ENCODE results near the gene CDH5. TPM values are rescaled to one million over a fixed set of nuclear protein-coding genes. Genes with fewer than 3 reads are reported as not detected.
"Not testable (repeated sequence)": the region's sequence is repeated elsewhere in the genome, so short reads cannot be mapped to it uniquely, and the experiment has no call there.

CDH5 gene
- total RNA-seq, 1 donor from 2014 or later, result not detected

DNA sequence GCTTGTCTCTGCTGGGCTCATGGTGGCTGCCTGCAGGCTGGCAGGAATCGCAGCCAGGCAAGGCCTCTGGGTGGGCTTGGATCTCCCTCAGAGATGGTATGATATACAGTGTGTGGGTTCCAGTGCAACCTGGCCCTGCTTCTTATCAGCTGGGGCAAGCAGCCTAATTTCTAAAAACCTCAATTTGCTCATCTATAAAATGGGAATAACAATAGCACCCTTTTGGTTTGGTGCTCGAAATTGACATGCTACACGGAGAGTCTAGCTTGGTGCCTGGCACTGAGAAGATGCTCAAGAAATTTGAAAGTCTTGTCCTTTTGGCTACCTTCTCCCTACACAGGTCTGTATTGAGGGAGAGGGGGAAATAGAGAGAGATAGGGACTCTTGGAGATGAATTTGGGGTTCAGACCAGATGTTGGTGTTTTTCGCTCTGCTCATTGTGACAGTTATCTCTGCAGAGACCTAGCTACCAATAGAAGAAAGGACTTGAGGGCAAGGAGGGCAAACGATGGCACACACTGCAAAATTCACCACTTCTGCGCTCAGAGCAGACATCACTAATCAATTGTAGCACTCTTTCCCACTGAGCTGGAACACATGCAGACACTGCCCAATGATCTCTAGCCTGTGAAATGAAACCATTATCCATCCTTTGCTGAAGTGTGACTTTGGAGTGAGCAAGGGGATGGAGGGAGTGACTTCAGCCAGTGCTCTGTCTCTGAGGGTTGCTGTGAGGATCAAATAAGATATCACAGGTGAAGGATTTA is 76.2 kb downstream of the CDH5 start:
- TF ChIP-seq, protein P1, sequence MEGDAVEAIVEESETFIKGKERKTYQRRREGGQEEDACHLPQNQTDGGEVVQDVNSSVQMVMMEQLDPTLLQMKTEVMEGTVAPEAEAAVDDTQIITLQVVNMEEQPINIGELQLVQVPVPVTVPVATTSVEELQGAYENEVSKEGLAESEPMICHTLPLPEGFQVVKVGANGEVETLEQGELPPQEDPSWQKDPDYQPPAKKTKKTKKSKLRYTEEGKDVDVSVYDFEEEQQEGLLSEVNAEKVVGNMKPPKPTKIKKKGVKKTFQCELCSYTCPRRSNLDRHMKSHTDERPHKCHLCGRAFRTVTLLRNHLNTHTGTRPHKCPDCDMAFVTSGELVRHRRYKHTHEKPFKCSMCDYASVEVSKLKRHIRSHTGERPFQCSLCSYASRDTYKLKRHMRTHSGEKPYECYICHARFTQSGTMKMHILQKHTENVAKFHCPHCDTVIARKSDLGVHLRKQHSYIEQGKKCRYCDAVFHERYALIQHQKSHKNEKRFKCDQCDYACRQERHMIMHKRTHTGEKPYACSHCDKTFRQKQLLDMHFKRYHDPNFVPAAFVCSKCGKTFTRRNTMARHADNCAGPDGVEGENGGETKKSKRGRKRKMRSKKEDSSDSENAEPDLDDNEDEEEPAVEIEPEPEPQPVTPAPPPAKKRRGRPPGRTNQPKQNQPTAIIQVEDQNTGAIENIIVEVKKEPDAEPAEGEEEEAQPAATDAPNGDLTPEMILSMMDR (IDR thresholded peaks at IDR 0.05; ENCODE audit: insufficient read depth, low read length, severe bottlenecking), result no peak
- Histone ChIP-seq H3K4me3 (ENCODE audit: low read depth, low read length) (no peak overlapping the region), H3K27me3 (ENCODE audit: control insufficient read depth, insufficient read depth, low read length) (peaks cover 2% of the 10 kb centered on the region), H3K36me3 (ENCODE audit: control insufficient read depth, insufficient read depth, low read length) (no peaks in the 10 kb centered on the region)
- FAIRE-seq, result peak; percentile 13
- no peak for DNase-seq (ENCODE audit: low read depth)

- FAIRE-seq (peak; percentile 52), DNase-seq (ENCODE audit: low read depth) (no peak)
- Histone ChIP-seq H3K36me3 (ENCODE audit: control insufficient read depth, insufficient read depth, low read length) (no peaks in the 10 kb centered on the region), H3K4me3 (ENCODE audit: low read depth, low read length) (no peak overlapping the region), H3K27me3 (ENCODE audit: control insufficient read depth, insufficient read depth, low read length) (peaks cover 2% of the 10 kb centered on the region)
- TF ChIP-seq, protein P1 (IDR thresholded peaks at IDR 0.05; ENCODE audit: insufficient read depth, low read length, severe bottlenecking), result no peak
These were observed 76.8 kb downstream of the CDH5 start for GRCh38 chr16:66443269-66443652.

- FAIRE-seq (no peak), DNase-seq (ENCODE audit: low read depth) (no peak)
- Histone ChIP-seq H3K4me3 (ENCODE audit: low read depth, low read length) (no peak overlapping the region), H3K36me3 (ENCODE audit: control insufficient read depth, insufficient read depth, low read length) (no peaks in the 10 kb centered on the region), H3K27me3 (ENCODE audit: control insufficient read depth, insufficient read depth, low read length) (peaks cover 2% of the 10 kb centered on the region)
- TF ChIP-seq, protein P1 (IDR thresholded peaks at IDR 0.05; ENCODE audit: insufficient read depth, low read length, severe bottlenecking), result no peak
These were observed 77.6 kb downstream of the CDH5 start for GRCh38 chr16:66444049-66444481.

DNA sequence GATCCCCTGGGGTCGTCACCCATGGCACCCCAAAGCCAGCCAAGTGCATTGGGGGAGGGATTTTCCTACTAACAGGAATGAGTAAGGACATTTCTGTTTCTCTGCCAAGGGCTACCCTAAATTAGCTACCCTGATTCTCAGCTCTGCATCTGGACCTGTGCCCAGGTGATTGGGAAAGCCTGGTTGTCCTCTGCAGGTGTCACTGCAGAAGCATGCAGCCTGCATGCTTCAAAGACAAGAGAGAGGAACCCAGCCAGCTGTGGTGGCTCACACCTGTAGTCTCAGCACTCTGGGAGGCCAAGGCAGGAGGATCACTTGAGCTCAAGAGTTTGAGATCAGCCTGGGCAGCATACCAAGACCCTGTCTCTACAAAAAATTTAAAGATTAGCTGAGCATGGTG is 80.2 kb downstream of the CDH5 start:
- no peaks in the 10 kb centered on the region for H3K36me3 ChIP-seq (ENCODE audit: control insufficient read depth, insufficient read depth, low read length)
- H3K27me3 ChIP-seq (ENCODE audit: control insufficient read depth, insufficient read depth, low read length), result no peaks in the 10 kb centered on the region
- DNase-seq (ENCODE audit: low read depth) (peak; percentile 15), FAIRE-seq (no peak)
- no peak overlapping the region for H3K4me3 ChIP-seq (ENCODE audit: low read depth, low read length)
- TF ChIP-seq, protein P1 (IDR thresholded peaks at IDR 0.05; ENCODE audit: insufficient read depth, low read length, severe bottlenecking), result no peak

DNA sequence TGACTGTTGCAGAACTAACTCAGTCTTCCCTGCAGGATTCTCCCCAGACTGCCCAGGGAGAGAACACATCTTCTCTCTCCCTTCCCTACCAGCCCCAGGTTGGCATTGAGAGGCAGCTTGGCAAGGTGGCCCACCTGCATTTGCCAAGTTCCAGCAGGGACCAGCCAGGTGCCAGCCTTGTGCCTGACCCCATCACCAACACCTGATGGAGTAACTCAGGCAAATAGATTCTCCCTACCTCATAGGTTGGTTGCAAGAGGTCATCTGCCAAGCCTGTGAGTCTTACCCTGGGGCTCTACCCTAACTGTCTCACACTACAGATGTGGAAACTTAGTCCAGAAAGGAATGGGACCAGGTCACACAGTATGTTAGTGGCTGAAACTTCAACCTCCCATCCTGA is 81.0 kb downstream of the CDH5 start:
- FAIRE-seq, result no peak
- TF ChIP-seq, protein P1 (IDR thresholded peaks at IDR 0.05; ENCODE audit: insufficient read depth, low read length, severe bottlenecking), result no peak
- DNase-seq (ENCODE audit: low read depth), result no peak
- Histone ChIP-seq H3K27me3 (ENCODE audit: control insufficient read depth, insufficient read depth, low read length) (no peaks in the 10 kb centered on the region), H3K36me3 (ENCODE audit: control insufficient read depth, insufficient read depth, low read length) (no peaks in the 10 kb centered on the region), H3K4me3 (ENCODE audit: low read depth, low read length) (no peak overlapping the region)

- TF ChIP-seq, protein P1 (IDR thresholded peaks at IDR 0.05; ENCODE audit: insufficient read depth, low read length, severe bottlenecking), result no peak
- no peaks in the 10 kb centered on the region for H3K27me3 ChIP-seq (ENCODE audit: control insufficient read depth, insufficient read depth, low read length)
- DNase-seq (ENCODE audit: low read depth) (no peak), FAIRE-seq (no peak)
- H3K4me3 ChIP-seq (ENCODE audit: low read depth, low read length), result no peak overlapping the region
- H3K36me3 ChIP-seq (ENCODE audit: control insufficient read depth, insufficient read depth, low read length), result no peaks in the 10 kb centered on the region
These were observed 85.1 kb downstream of the CDH5 start for GRCh38 chr16:66451548-66451947.

DNA sequence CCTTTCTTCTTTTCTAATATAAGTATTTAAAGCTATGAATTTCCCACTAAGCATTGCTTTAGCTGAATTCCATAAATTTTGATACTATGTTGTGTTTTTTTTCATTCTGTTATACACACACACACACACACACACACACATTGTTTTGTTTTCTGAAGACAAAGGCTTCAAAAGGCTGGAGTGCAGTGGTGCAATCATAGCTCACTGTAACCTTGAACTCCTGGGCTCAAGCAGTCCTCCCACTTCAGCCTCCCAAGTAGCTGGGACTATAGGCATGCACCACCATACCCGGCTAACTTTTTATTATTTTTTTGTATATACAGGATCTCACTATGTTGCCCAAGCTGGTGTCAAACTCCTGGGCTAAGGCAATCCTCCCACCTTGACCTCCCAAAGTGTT is 86.7 kb downstream of the CDH5 start:
- FAIRE-seq; H3K4me3 ChIP-seq (ENCODE audit: low read depth, low read length); DNase-seq (ENCODE audit: low read depth); H3K36me3 ChIP-seq (ENCODE audit: control insufficient read depth, insufficient read depth, low read length); H3K27me3 ChIP-seq (ENCODE audit: control insufficient read depth, insufficient read depth, low read length): not testable (repeated sequence)

All from bronchial epithelial cell (primary cell).